K562 (cell line): ENCODE data around the gene CEACAM21. TPM values are rescaled to one million over a fixed set of nuclear protein-coding genes. Genes with fewer than 3 reads are reported as not detected.

ENCODE experiments used
- ATAC-seq: fragments of 200-7000 bp; cut with Tn5 transposase; 3 replicates; pipeline ENCODE4 v1.9.1; 2020; ENCODE audit warnings: moderate library complexity
- BruUV-seq: library from RNA; stranded (reverse); fragments of 400-500 nt; replicated peaks from 2 replicates; lab custom pipeline; 2021; lab: Mats Ljungman, UMichigan
- CTCF ChIA-PET: fragments of 300-600 bp; formaldehyde crosslinking; extraction: SDS; loops from one replicate; lab custom pipeline; 2021; ENCODE audit warnings: low intra/inter-chr PET ratio; lab: Yijun Ruan, JAX
- POLR2A ChIA-PET: fragments of 300-600, 350-650 bp; sonication (Branson Sonifier 250); formaldehyde crosslinking; extraction: SDS; loops from one replicate; lab custom pipeline; 2021; ENCODE audit warnings: antibody characterized with exemption, inconsistent platforms; lab: Yijun Ruan, JAX
- DNase-seq, 4 experiments: peaks; one replicate each; pipeline versions ENCODE4 v3.0.0 to v3.0.0-alpha.2; 2011 to 2018; ENCODE audit warnings: low spot score in 3 of 4, mixed read lengths in 3 of 4; ENCODE audit errors: extremely low read depth in 1 of 4
- FAIRE-seq: peaks from 2 replicates; lab custom pipeline; 2011; peaks lifted over from hg19 to GRCh38; lab: Jason Lieb, UNC
- H2AFZ ChIP-seq: 2 replicates; pipeline ENCODE4 v1.6.0; 2011; ENCODE audit warnings: low read depth, low read length, control low read depth, inconsistent platforms
- H3K27ac ChIP-seq: fragments of 200-600 bp; 3 replicates; pipeline ENCODE4 v1.8.0; 2011; ENCODE audit warnings: low read depth, mild to moderate bottlenecking, control low read depth, inconsistent platforms, low read length, moderate library complexity, mixed read lengths; ENCODE audit errors: extremely low read depth
- H3K27me3 ChIP-seq, 2 experiments: fragments of 300-600 bp in 1 of 2; 2 replicates in 1 of 2; 3 replicates in 1 of 2; pipeline versions ENCODE4 v1.6.0 to v1.8.0; 2011; ENCODE audit warnings: inconsistent platforms in 2 of 2, low read length in 2 of 2, mild to moderate bottlenecking in 1 of 2, mixed read lengths in 1 of 2, moderate library complexity in 1 of 2; ENCODE audit not compliant: control insufficient read depth in 2 of 2, insufficient read depth in 2 of 2
- H3K36me3 ChIP-seq: fragments of 300-600 bp; 3 replicates; pipeline ENCODE4 v1.8.0; 2011; ENCODE audit warnings: mild to moderate bottlenecking, low read length, inconsistent platforms; ENCODE audit not compliant: control insufficient read depth, insufficient read depth
- H3K4me1 ChIP-seq, 2 experiments: fragments of 200-600 bp in 1 of 2; replicated peaks in 1 of 2; 2 replicates in 1 of 2; 3 replicates in 1 of 2; pipeline versions ENCODE4 v1.5.1 to v1.8.0; 2011; ENCODE audit warnings: inconsistent platforms in 2 of 2, low read length in 2 of 2, mild to moderate bottlenecking in 1 of 2, mixed read lengths in 1 of 2, moderate library complexity in 1 of 2; ENCODE audit not compliant: control insufficient read depth in 2 of 2, insufficient read depth in 2 of 2
- H3K4me2 ChIP-seq: 2 replicates; pipeline ENCODE4 v1.6.1; 2011; ENCODE audit warnings: low read length, control low read depth, inconsistent platforms, mixed read lengths; ENCODE audit not compliant: insufficient read depth
- H3K4me3 ChIP-seq: fragments of 200-600 bp; sonication (generic), shearing (Covaris generic); 2 replicates; pipeline ENCODE4 v1.5.1; 2016; ENCODE audit warnings: control low read depth, inconsistent platforms
- H3K79me2 ChIP-seq: fragments of 200-600 bp; 3 replicates; pipeline ENCODE4 v1.8.0; 2011; ENCODE audit warnings: low read length, inconsistent platforms; ENCODE audit not compliant: control insufficient read depth, insufficient read depth
- H3K9ac ChIP-seq, 2 experiments: 2 replicates each; pipeline versions ENCODE4 v1.6.0 to v1.6.1; 2011; ENCODE audit warnings: low read depth in 2 of 2, low read length in 2 of 2, control low read depth in 1 of 2, inconsistent platforms in 1 of 2, mild to moderate bottlenecking in 1 of 2, mixed read lengths in 1 of 2; ENCODE audit not compliant: insufficient read depth in 1 of 2
- H3K9me1 ChIP-seq: one replicate; pipeline ENCODE4 v1.6.0; 2011; ENCODE audit warnings: inconsistent platforms, mild to moderate bottlenecking, low read length, moderate library complexity; ENCODE audit not compliant: control insufficient read depth, insufficient read depth
- H3K9me3 ChIP-seq: replicated peaks from 2 replicates; pipeline ENCODE4 v1.5.1; 2011; ENCODE audit warnings: low read depth, low read length, inconsistent platforms; ENCODE audit not compliant: control insufficient read depth, insufficient read depth
- H4K20me1 ChIP-seq: replicated peaks from 2 replicates; pipeline ENCODE4 v1.6.1; 2011; ENCODE audit warnings: low read length, inconsistent platforms, mixed read lengths; ENCODE audit not compliant: control insufficient read depth, insufficient read depth
- ATF2 ChIP-seq: sonication (generic); formaldehyde crosslinking; IDR thresholded peaks from 2 replicates; pipeline ENCODE4 v1.8.1; 2022; ENCODE audit warnings: missing genetic modification reagents
- ATF3 ChIP-seq, 2 experiments: fragments of 450-650 bp in 1 of 2; sonication (generic) in 1 of 2; formaldehyde crosslinking in 1 of 2; IDR thresholded peaks in 1 of 2; conservative IDR thresholded peaks in 1 of 2; 2 replicates each; pipeline versions ENCODE4 v1.6.1 to v1.8.1; 2016 to 2023; ENCODE audit warnings: mild to moderate bottlenecking in 2 of 2, moderate library complexity in 2 of 2, inconsistent platforms in 1 of 2, missing genetic modification reagents in 1 of 2
- FOXJ3 ChIP-seq: sonication (generic); formaldehyde crosslinking; IDR thresholded peaks from 2 replicates; pipeline ENCODE4 v1.4.0; 2020; ENCODE audit warnings: mild to moderate bottlenecking, missing genetic modification reagents
- NFYB ChIP-seq: IDR thresholded peaks from 2 replicates; pipeline ENCODE4 v1.6.1; 2011; ENCODE audit warnings: mild to moderate bottlenecking, moderate library complexity; ENCODE audit not compliant: insufficient read length; ENCODE audit errors: extremely low read depth
- PCBP1 ChIP-seq: fragments of 200-400 bp; formaldehyde crosslinking; IDR thresholded peaks from 2 replicates; pipeline ENCODE4 v1.6.1; 2018; ENCODE audit warnings: mild to moderate bottlenecking, low read depth, low read length; ENCODE audit not compliant: poor library complexity, severe bottlenecking
- PTTG1 ChIP-seq: fragments of 450-650 bp; IDR thresholded peaks from 2 replicates; pipeline ENCODE4 v1.6.1; 2016; ENCODE audit warnings: low read depth, mild to moderate bottlenecking, missing genetic modification characterization, missing compliant biosample characterization
- TGIF2 ChIP-seq: sonication (generic); formaldehyde crosslinking; IDR thresholded peaks from 2 replicates; pipeline ENCODE4 v1.8.1; 2022; ENCODE audit warnings: mild to moderate bottlenecking, missing genetic modification reagents, moderate library complexity
- ZBTB1 ChIP-seq: sonication (generic); formaldehyde crosslinking; IDR thresholded peaks from 2 replicates; pipeline ENCODE4 v1.8.1; 2023; ENCODE audit warnings: missing genetic modification reagents, low read depth, mild to moderate bottlenecking, borderline replicate concordance
- ZC3H8 ChIP-seq: fragments of 450-650 bp; IDR thresholded peaks from 2 replicates; pipeline ENCODE4 v1.6.1; 2017
- ZKSCAN8 ChIP-seq: fragments of 200-800 bp; sonication (Bioruptor generic); IDR thresholded peaks from 2 replicates; pipeline ENCODE4 v1.6.1; 2016; ENCODE audit warnings: missing genetic modification characterization, missing compliant biosample characterization
- WGBS: fragments of 100-300 bp; shearing (Covaris generic); methylation state at CpG from one replicate; pipeline ENCODE4 v1.1.6; 2016; ENCODE audit warnings: low coverage, mixed read lengths; ENCODE audit not compliant: insufficient coverage; ENCODE audit errors: missing lambda C conversion rate; 5-methylcytosine and 5-hydroxymethylcytosine counted together
- in situ Hi-C: fragments of 300-500 bp; cut with MboI; formaldehyde crosslinking; loops from 4 replicates; pipeline ENCODE4 v1.15.0; 2018; ENCODE audit warnings: inconsistent platforms, mixed read lengths
- intact Hi-C: fragments of 100-400 bp; cut with micrococcal nuclease; formaldehyde crosslinking; loops from 2 replicates; pipeline ENCODE4 v1.14.2; 2022
- polyA plus RNA-seq, 8 experiments: library from polyadenylated mRNA; depleted of rRNA in 4 of 8; stranded (reverse) in 5 of 8; unstranded in 3 of 8; fragments of >200 nt; fragmentation: Nextera tagmentation in 2 of 8; fragmentation: Illumina TruSeq in 1 of 8; extraction: Ambion mirVana in 2 of 8; extraction: Trizol in 1 of 8; gene quantifications; 2 replicates each; pipeline versions ENCODE4 v1.2.1 to v1.2.3, GENCODE V29; 2011 to 2014; ENCODE audit warnings: inconsistent platforms in 1 of 8, missing spikeins in 1 of 8
- total RNA-seq, 7 experiments: library from RNA; depleted of rRNA in 6 of 7; stranded (reverse); fragments of >200 nt in 6 of 7; fragmentation: Illumina TruSeq in 2 of 7; extraction: Trizol in 2 of 7; gene quantifications; 2 replicates each; pipeline versions ENCODE4 v1.2.1 to v1.2.3, GENCODE V29; 2011 to 2021; ENCODE audit warnings: low replicate concordance in 1 of 7

Gene CEACAM21
- total and polyA plus RNA-seq, 9 of the 15 experiments (the other 6 are each of a cell fraction or from before 2014, with no cell fraction given): 0.06 to 0.40 (median 0.18) TPM; not detected in 1

GRCh38 chr19:41551212-41551610, 24.8 kb upstream of the CEACAM21 start:
- no peak for TF ChIP-seq ATF3 (IDR thresholded peaks at IDR 0.05)
- TF ChIP-seq ATF3 (CRISPR knock-in tag; conservative IDR thresholded peaks at IDR 0.05): no peak
- no peak for TF ChIP-seq ZC3H8
- TF ChIP-seq ZBTB1 (CRISPR knock-in tag): no peak
- TF ChIP-seq ZKSCAN8 (CRISPR knock-in tag): no peak
- no peak for TF ChIP-seq ATF2
- TF ChIP-seq PTTG1 (tag): no peak
- no peak for TF ChIP-seq TGIF2 (CRISPR knock-in tag)
- no peak for TF ChIP-seq NFYB
- no peak for TF ChIP-seq PCBP1
- TF ChIP-seq FOXJ3 (CRISPR knock-in tag): no peak
- ChIA-PET POLR2A (interaction anchor here (0.6 to 0.7 kb wide), 2 partner anchors 15 to 353 kb away, joined by 3 to 4 read pairs; no protein-coding TSS in a partner anchor), CTCF (no interaction called here)
- no peaks in the 10 kb centered on the region for H4K20me1 ChIP-seq
- H3K4me2 ChIP-seq: no peak overlapping the region
- H2AFZ ChIP-seq: no peak overlapping the region
- H3K27ac ChIP-seq: no peak overlapping the region
- DNase-seq (no peak), FAIRE-seq (no peak), ATAC-seq (no peak)
- WGBS: 7% methylated on average over 9 of the region's 9 CpGs
- H3K4me1 ChIP-seq: no peaks in the 10 kb centered on the region; a peak in 3 of 5 replicates
- no peaks in the 10 kb centered on the region for H3K36me3 ChIP-seq
- BruUV-seq: no TSS peak
- intact Hi-C loops (no loop called here), in situ Hi-C loops (loop anchor here (25.0 kb wide), 1 partner anchor 239 kb away; the partner anchor contains the start of gene CCDC97)
- no peaks in the 10 kb centered on the region for H3K9me1 ChIP-seq
- H3K9ac ChIP-seq: no peak overlapping the region
- H3K9me3 ChIP-seq: no peaks in the 10 kb centered on the region
- H3K79me2 ChIP-seq: no peaks in the 10 kb centered on the region
- H3K4me3 ChIP-seq: no peak overlapping the region
- no peaks in the 10 kb centered on the region; a peak in 2 of 5 replicates for H3K27me3 ChIP-seq
